Endothelial cell (in vitro differentiated cells): Measurements from ENCODE around the gene CAMTA1. TPM values are rescaled to one million over a fixed set of nuclear protein-coding genes. Genes with fewer than 3 reads are reported as not detected.

ENCODE experiments used
- DNase-seq: peaks from one replicate; pipeline ENCODE4 v3.0.0; 2021; ENCODE audit warnings: low spot score
- H3K27ac Mint-ChIP-seq: one replicate; pipeline ENCODE4 v1.8.0; 2021; ENCODE audit warnings: mixed read lengths, inconsistent platforms; ENCODE audit not compliant: unreplicated experiment
- H3K27me3 Mint-ChIP-seq: one replicate; pipeline ENCODE4 v1.8.0; 2021; ENCODE audit warnings: mild to moderate bottlenecking, moderate library complexity, mixed read lengths, inconsistent platforms; ENCODE audit not compliant: unreplicated experiment
- H3K36me3 Mint-ChIP-seq: one replicate; pipeline ENCODE4 v1.8.0; 2021; ENCODE audit warnings: mild to moderate bottlenecking, low read depth, mixed read lengths, inconsistent platforms; ENCODE audit not compliant: unreplicated experiment
- H3K4me1 Mint-ChIP-seq: one replicate; pipeline ENCODE4 v1.8.0; 2021; ENCODE audit warnings: mild to moderate bottlenecking, mixed read lengths, inconsistent platforms; ENCODE audit not compliant: unreplicated experiment
- H3K4me3 Mint-ChIP-seq: one replicate; pipeline ENCODE4 v1.8.0; 2021; ENCODE audit warnings: mild to moderate bottlenecking, mixed read lengths, inconsistent platforms; ENCODE audit not compliant: unreplicated experiment
- H3K9me3 Mint-ChIP-seq: one replicate; pipeline ENCODE4 v1.8.0; 2021; ENCODE audit warnings: mixed read lengths, inconsistent platforms; ENCODE audit not compliant: unreplicated experiment
- CTCF ChIP-seq: fragments of 200-600 bp; sonication (generic); IDR thresholded peaks from one replicate; pipeline ENCODE4 v1.5.0; 2021; ENCODE audit warnings: antibody characterized with exemption; ENCODE audit not compliant: unreplicated experiment
- total RNA-seq: library from RNA; stranded (reverse); fragmentation: NEBNext Ultra II Directional; extraction: Animal tissue kit (Norgen Biotek cat#: 25700); gene quantifications from one replicate; pipeline ENCODE4 v1.2.1, GENCODE V29; 2021; ENCODE audit not compliant: unreplicated experiment

CAMTA1 gene
- total RNA-seq, 1 donor from 2014 or later: 87.3 TPM

- Mint-ChIP-seq H3K9me3 (no peaks in the 10 kb centered on the region), H3K27ac (no peak overlapping the region)
These were observed 499.7 kb downstream of the CAMTA1 start for GRCh38 chr1:7284839-7285435.

DNA sequence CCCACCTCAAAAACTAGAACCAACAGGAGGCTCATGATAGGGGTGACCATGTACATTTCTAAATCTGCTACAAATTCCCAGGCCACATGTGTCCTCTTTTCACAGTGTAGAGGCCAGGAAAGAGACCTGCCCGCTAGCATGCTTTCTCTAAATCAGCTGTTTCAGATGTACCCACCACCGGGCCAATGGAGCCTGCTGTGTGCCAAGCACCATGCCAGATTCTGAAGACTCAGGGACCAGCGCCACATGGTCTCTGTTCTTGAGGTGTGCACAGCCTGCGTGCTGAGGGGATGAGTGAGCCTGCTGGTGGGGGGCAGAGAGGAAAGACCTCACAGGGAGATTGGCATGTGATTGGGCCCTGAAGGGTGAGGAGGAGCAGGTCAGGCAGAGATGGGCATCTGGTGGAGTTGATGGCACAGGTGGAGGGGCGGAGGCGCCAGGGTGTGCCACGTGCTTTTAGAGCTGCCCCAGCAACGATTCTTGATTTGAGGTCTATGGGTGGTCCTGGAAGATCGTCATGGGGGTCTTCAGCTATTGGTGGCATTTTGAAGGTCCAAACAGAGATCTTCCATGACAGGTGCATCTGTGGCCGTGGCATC is 500.7 kb downstream of the CAMTA1 start:
- Mint-ChIP-seq H3K4me1 (peaks cover 7% of the 10 kb centered on the region), H3K27me3 (peaks cover 1% of the 10 kb centered on the region), H3K36me3 (no peaks in the 10 kb centered on the region), H3K4me3 (no peak overlapping the region), H3K9me3 (no peaks in the 10 kb centered on the region), H3K27ac (no peak overlapping the region)
- no peak for TF ChIP-seq CTCF
- no peak for DNase-seq

More at GRCh38 chr1:7284839-7285435, 499.7 kb downstream of the CAMTA1 start:
- no peaks in the 10 kb centered on the region for H3K36me3 Mint-ChIP-seq
- peaks cover 7% of the 10 kb centered on the region for H3K4me1 Mint-ChIP-seq
- DNase-seq: no peak
- no peak for TF ChIP-seq CTCF
- no peak overlapping the region for H3K4me3 Mint-ChIP-seq
- H3K27me3 Mint-ChIP-seq: peaks cover 1% of the 10 kb centered on the region

DNA sequence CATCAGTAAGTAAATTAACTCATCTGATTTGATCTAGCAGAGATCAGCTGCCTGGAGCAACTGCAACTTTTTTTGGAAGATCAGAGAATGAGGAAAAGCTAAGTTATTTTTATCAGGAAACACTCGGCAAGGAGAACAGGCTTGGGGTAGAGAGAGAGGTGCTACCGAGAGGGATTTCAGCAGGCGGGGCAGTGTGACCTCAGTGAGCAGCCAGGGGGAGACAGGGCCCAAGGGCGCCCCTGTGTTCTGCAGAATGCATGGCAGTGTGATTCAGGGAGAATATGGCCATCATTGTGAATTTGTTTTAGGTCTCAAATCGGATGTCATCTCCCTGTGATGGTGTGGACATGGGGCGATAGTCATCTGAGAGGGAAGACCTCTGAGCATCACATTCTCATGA is 501.8 kb downstream of the CAMTA1 start:
- H3K9me3 Mint-ChIP-seq: no peaks in the 10 kb centered on the region
- TF ChIP-seq CTCF: no peak
- no peak for DNase-seq
- no peaks in the 10 kb centered on the region for H3K36me3 Mint-ChIP-seq
- peaks cover 15% of the 10 kb centered on the region for H3K4me1 Mint-ChIP-seq
- peaks cover 1% of the 10 kb centered on the region for H3K27me3 Mint-ChIP-seq
- no peak overlapping the region for H3K27ac Mint-ChIP-seq
- H3K4me3 Mint-ChIP-seq: no peak overlapping the region

GRCh38 chr1:7288992-7289391 is 503.7 kb downstream of the CAMTA1 start:
- no peak for TF ChIP-seq CTCF
- Mint-ChIP-seq H3K27ac (no peak overlapping the region), H3K4me3 (peak overlapping the region; percentile 54), H3K36me3 (no peaks in the 10 kb centered on the region), H3K9me3 (no peaks in the 10 kb centered on the region), H3K4me1 (peaks cover 15% of the 10 kb centered on the region), H3K27me3 (peaks cover 1% of the 10 kb centered on the region)
- no peak for DNase-seq

GRCh38 chr1:7289694-7290093 is 504.4 kb downstream of the CAMTA1 start:
- Mint-ChIP-seq H3K4me1 (peaks cover 15% of the 10 kb centered on the region), H3K4me3 (no peak overlapping the region), H3K9me3 (no peaks in the 10 kb centered on the region), H3K36me3 (no peaks in the 10 kb centered on the region), H3K27ac (no peak overlapping the region), H3K27me3 (peaks cover 1% of the 10 kb centered on the region)
- no peak for TF ChIP-seq CTCF
- no peak for DNase-seq
